Stimulated activated CD4-positive, alpha-beta T cell treated with anti-CD3 and anti-CD28 coated beads, TNF-alpha, amount 100 ng/mL, for 4 hours (primary cell): ENCODE data around the gene SAMD1.
A peak's percentile ranks its signal among the peaks of the same experiment; 100 is the strongest.
"Not testable (repeated sequence)": the region's sequence is repeated elsewhere in the genome, so short reads cannot be mapped to it uniquely, and the experiment has no call there.

Source experiments
- DNase-seq, 3 experiments: peaks; one replicate each; pipeline ENCODE4 v3.0.0-alpha.2; 2020; ENCODE audit warnings: low read depth in 3 of 3

The SAMD1 gene

GRCh38 chr19:14061081-14061749 lies 29.3 kb downstream of the SAMD1 start:
- no peak for DNase-seq

DNA sequence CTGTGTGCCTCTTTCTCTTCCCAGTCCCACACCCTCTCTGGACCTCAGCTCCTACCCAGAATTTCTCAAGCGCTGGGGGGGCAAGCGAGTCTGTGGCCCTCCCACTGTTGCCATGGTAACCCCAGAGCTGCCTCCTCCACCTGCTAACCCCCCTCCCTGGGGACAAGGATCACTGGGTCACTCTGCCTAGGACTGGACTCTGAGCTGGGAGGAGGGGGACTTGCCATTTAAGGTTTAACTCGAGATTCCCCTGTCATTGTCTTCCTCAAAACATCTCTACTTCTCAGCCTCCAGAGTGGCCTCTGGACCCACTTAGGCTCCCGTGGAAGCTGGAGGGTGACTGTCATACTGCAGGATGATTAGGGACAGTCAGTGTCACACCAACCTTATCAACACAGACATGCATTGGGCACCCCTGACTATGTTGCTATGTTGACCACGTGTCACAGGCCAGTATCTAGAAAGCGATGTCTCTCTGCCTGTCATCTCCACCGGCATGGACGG lies 30.8 kb downstream of the SAMD1 start:
- no peak for DNase-seq

GRCh38 chr19:14059093-14059480 lies 31.5 kb downstream of the SAMD1 start:
- DNase-seq = no peak

DNA sequence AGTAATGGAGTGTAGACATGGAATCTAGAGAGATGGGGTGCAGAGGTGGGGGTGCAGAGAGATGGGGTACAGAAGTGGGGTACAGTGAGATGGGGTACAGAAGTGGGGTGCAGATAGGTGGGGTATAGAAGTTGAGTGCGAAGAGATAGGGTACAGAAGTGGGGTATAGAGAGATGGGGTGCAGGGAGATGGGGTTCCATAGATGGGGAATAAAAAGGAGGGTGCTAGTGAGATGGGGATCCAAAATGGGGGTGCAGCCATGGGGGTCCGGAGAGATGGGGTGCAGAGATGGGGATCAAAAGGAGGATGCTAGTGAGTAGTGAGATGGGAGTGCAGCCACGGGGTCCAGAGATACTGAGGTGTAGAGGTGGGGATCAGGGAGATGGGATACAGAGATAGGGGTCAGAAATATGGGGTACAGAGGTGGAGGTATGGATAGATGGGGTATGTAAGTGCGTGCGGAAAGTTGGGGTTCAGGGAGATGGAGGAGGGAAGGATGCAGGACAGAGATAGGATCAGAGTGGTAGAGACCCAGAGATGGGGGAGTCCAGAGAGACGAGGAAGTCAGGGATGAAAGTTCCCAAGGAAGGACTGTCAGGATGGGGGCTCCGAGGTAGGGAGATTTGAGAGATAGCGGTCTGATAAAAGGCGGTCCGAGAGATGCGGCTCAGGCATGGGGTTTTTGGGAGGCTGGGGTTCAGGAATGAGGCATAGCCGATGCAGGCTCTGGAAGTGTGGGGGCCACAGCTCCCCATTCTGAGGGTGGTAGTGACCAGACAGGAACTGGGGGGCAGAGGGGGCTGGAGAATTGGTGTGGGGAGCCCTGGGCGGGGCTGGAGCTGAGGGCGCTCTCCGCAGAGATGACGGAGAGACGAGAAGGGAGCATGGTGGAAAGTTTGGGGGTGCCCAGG lies 32.1 kb downstream of the SAMD1 start:
- no peak for DNase-seq

DNA sequence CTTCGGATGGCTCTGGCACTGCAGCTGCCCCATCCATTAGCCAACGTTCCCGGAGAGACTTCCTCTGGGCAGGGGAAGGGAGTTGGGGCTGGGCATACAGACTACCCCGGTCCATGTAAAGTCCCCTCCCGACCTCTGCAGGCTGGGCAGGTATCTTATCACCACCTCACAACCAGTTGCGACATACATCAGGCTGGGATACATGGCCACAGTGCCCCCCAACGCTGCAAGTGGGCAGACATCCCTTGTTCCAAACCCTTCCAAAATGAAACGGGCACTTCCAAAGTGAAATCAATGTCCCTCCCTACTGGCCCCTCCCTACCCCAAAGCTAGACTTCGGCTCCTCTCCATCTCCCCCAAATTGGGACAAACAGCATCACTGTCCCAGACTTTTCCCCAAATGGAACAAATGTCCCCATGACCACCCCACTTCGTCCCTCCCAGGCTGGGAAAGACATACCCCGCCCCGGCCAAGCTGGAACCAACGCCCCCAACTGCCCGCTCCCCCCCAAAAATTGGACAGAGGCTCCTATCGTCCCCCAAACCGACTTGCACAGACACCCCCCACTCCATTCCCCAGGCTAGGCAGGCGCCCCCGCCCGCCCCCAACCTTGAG lies 33.7 kb downstream of the SAMD1 start:
- no peak for DNase-seq

GRCh38 chr19:14056069-14056666 lies 34.4 kb downstream of the SAMD1 start:
- DNase-seq = no peak

GRCh38 chr19:14055396-14055795 lies 35.2 kb downstream of the SAMD1 start:
- no peak for DNase-seq

DNA sequence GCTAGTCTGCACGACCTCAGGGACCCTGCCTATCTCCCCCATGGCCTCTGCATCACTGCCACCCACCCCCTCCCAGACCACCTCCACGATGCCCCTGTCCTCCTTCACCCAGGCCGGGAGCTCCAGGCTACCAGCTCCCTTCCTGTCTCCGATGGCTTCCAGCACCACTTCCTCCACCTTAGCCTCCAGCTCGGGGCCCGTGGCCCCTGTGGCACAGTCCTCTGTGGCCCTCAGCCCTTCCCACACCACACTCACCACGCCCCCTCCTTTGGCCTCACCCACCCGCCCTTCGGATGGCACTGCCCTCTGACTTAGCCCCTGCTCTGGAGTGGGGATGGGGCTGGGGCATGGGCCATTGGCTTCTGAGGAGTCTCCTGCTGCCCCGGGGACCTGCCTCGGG lies 35.8 kb downstream of the SAMD1 start:
- no peak for DNase-seq

- no peak for DNase-seq
These were observed 36.5 kb downstream of the SAMD1 start for GRCh38 chr19:14054099-14054498.

DNA sequence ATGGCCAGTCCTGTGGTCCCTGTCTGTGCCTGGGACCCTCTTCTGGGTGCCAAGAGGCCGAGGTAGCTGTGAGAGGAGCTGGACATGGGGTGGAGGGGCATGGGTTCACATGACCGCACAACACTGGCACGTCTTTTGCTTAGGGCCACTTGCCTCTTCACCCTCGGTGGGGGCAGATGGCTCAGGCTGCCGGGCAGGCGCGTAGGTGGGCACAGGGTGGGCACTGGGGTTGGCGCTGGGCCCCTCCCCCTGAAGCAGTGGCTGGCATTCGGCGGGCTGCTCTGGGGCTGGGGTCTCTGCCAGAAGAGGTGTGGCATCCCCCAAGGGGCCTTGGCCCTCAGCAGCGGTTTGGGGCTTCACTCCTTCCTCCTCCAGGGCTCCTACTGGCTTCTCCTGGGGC lies 37.1 kb downstream of the SAMD1 start:
- DNase-seq = no peak

DNA sequence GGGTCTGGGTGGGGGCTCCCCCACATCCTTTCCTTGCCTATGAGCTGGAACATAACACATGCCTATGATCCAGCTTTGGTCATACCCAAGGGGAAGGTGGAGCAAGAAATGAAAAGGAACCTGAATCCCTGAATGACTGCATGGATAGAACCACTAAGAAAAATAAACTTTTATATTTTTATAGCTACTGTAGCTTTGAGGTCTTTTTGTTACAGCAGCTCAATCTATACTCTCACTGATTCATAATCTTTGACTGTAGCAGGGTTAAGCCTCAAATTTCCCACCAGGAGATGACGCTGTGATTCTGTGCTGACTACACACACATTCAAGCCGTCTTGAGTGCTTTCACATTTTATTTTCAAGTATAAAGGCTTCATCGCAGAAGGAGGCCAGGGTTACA lies 37.5 kb downstream of the SAMD1 start:
- DNase-seq = no peak

GRCh38 chr19:14052470-14052869 lies 38.1 kb downstream of the SAMD1 start:
- DNase-seq = no peak

- no peak for DNase-seq
These were observed 38.6 kb downstream of the SAMD1 start for GRCh38 chr19:14051980-14052379.

GRCh38 chr19:14050961-14051360 lies 39.6 kb downstream of the SAMD1 start:
- DNase-seq = not testable (repeated sequence)

GRCh38 chr19:14050512-14050911 lies 40.0 kb downstream of the SAMD1 start:
- DNase-seq = no peak

DNA sequence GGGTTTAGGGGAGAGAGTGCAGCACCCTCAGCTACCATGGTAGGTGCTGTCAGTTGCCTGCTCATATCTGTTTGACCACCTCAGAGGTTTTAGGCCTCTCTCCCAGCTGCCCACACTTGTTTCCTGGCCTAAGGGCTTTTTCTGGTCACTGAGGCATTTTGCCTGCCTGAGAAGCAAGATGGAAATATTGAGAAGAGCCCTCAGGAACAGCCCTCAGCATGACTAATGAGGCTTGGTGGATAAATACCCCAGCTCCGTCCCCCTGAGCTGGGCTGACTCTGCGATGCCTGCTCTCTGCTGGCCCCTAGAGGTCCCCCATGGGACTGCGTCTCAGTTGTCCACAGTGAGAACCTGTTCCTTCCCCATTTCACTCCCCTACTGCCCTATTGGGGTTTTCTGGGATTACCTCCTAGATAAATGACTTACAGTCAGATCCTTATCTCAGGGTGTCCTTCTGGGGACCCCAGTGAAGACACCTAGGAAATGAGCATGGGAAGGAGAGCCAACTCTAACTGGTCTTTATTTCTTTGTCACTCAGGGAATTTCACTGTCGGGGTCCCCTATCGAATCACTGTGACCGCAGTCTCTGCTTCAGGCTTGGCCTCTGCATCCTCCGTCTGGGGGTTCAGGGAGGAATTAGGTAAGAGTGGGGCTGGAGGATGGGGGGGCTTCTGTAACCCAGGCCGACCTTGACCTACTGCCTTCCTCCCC lies 42.0 kb downstream of the SAMD1 start:
- peak; percentile 61 to 64 (median 62) for DNase-seq

GRCh38 chr19:14047866-14048265 lies 42.7 kb downstream of the SAMD1 start:
- not testable (repeated sequence) for DNase-seq

GRCh38 chr19:14042659-14043608 lies 47.6 kb downstream of the SAMD1 start:
- not testable (repeated sequence) for DNase-seq

DNA sequence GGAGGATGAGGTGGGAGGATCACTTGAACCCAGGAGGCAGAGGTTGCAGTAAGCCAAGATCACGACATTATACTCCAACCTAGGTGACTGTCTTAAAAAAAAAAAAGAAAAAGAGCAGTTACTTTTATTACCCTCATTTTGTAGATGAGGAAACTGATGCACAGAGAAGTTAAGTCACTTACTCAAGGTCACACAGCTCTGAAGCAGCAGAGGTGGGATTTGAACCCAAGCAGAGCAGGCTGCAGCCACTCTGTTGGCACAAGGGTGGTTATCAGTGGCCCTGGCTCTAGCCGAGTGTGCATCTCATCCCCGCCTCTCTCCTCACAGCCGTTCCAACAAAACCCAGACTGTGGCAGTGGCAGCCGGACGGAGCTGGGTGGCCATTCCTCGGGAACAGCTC lies 51.4 kb downstream of the SAMD1 start:
- DNase-seq = no peak
